GM19452 (cell line): Measurements from ENCODE around the gene GNG11.
A peak's percentile ranks its signal among the peaks of the same experiment; 100 is the strongest.
"Not testable (repeated sequence)": the region's sequence is repeated elsewhere in the genome, so short reads cannot be mapped to it uniquely, and the experiment has no call there.

Source experiments
- ATAC-seq: cut with Tn5 transposase; IDR thresholded peaks from one replicate; pipeline ENCODE4 v1.9.1; 2021; ENCODE audit not compliant: unreplicated experiment

Gene GNG11

DNA sequence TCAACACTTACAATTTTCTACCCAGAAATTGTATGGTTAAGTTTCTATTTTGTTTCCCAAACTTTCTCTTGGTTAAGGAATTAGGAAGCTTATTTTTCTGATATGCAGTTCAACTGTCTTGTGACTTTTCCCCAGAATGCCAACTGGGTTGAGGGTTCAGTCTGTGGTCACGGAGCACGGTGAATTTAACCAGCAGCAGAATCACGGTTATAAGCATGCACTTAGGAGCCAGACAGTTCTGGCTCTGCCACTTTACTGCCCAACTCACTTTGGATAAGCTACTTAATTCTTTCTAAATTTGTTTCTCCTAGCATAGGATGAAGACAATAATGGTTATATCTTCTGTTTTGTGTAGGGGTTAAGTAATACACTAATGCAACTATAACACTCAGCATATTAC, 10.3 kb upstream of the GNG11 start:
- ATAC-seq, result not testable (repeated sequence)

DNA sequence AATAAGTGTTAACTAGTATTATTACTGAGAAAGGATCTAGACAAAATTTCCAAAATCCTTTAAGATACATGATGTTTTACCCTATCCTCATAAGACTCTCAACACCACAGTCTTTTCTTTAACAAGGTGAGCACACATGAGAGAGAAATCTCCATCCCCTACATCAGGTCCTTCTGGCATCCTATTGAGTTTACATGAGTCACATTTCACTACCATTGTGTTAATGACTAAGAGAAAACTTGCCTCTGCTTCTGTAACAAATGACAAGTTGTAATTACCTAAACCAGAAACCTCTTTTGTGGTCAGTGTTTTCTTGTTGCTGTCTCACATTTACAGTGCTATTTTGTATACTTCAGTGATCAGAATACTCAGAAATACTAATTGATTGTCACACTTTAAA, 9.9 kb upstream of the GNG11 start:
- ATAC-seq, result not testable (repeated sequence)

DNA sequence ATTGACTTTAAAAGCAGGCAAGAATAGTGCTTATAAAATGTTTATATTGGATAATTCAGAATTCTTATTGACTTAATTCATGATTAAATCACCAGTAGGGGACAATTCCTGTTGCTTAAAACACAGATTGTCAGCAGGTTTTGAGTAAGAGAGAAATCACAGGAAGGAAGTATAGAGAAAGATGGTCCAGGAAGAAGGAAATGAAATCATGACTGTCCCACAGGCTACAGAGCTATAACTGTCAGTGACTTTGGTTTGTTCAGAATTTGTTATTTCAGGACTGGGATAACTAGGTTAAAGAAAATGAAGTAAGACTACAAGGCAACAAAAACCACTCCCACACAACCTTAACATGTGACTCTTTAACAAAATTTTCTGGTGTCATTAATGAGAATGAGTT, 8.3 kb upstream of the GNG11 start:
- ATAC-seq, result no peak

DNA sequence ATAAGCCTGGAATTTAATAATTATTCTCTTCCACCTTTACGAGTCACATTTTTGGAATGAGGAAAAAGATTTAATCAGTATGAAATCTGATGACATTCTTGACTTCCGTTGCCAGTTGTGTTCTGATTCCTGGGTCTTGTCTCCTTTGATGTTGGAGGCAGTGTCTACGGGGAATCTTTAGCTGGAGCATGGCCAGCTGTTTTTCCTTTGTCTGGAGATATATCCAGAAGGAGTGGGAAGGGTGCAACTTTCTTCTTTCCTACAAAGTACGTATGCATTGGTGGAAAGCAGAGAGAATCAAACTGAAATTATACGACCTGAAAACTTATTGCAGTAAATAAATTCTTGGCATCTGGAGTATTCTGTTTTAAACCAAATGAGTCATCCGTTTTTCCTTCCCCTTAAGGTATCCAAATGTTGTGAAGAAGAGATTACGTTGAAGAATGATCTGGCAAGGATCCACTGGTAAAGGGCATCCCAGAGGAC, 6.9 kb upstream of the GNG11 start:
- ATAC-seq, result no peak

DNA sequence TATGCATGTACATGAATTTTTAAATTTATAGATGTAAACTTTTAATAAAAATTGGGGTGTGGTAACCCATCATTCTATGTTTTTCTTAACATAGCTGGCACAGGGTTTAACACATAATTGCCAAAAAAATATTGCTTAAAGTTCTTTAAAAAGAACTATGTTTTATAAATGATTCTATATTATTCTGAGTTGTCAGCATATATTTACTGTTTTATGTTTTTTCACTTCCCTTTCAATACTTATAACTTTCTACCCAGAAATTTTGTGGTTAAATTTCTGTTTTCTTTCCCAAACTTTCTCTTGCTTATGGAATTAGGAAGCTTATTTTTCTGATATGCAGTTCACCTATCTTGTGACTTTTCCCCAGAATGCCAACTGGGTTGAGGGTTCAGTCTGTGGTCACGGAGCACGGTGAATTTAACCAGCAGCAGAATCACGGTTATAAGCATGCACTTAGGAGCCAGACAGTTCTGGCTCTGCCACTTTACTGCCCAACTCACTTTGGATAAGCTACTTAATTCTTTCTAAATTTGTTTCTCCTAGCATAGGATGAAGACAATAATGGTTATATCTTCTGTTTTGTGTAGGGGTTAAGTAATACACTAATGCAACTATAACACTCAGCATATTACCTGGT, 6.2 kb upstream of the GNG11 start:
- peak; percentile 14 for ATAC-seq

DNA sequence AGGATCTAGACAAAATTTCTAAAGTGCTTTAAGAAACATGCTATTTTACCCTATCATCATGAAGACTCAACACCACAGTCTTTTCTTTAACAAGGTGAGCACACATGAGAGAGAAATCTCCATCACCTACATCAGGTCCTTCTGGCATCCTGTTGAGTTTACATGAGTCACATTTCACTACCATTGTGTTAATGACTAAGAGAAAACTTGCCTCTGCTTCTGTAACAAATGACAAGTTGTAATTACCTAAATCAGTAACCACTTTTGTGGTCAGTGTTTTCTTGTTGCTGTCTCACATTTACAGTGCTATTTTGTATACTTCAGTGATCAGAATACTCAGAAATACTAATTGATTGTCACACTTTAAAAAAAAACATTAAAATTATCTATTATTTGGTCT, 5.6 kb upstream of the GNG11 start:
- peak; percentile 89 for ATAC-seq

DNA sequence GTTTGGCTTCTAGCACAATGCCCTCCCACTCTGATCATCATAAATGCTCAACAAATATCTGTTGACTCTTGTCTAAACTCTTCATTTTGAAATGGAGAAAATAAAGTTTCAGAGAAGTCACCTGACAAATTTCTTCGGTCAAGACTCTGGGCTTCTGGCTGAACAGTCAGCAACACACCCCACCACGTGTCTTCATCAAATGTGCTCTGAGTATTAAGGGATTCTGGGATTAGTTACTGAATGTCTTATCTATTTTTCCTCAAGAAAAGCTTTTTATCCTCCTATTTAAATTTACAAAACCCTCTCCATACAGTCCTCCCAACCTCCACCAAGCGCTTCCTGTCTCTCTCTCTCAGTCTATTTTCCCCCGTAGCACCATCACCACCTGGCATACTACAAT, 5.2 kb upstream of the GNG11 start:
- not testable (repeated sequence) for ATAC-seq

DNA sequence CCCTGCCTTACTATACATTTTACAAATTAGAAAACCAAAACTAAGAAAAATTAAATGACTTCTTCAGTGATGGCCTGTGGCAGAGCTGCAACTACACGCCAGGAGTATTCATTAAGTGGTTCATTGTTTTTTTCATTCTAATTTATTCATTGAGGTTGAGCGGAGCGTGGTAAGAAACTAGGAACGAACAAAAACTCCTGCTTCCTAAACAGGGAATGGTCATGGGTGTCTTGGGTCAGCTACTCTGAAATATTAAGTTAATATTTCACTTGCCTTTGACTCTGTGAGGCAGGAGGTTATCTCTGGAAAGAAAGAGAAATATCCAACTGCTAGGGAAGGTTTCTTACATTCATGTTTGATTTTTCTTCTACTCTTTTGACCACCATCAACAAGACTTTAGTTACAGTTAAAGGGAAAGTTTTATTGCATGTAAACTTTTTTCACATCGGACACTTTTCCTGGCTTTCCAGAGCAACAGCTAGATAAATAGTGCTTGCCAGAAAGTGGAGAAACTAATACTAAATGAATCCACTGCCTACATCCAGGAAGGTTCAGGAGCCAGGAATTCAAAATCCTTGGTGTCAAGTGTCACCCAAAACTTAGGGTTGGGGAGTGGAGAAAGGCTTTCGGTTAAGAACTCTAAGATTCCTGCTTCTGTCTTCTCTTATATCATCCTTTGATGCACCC, 896 bp upstream of the GNG11 start:
- ATAC-seq, result no peak

DNA sequence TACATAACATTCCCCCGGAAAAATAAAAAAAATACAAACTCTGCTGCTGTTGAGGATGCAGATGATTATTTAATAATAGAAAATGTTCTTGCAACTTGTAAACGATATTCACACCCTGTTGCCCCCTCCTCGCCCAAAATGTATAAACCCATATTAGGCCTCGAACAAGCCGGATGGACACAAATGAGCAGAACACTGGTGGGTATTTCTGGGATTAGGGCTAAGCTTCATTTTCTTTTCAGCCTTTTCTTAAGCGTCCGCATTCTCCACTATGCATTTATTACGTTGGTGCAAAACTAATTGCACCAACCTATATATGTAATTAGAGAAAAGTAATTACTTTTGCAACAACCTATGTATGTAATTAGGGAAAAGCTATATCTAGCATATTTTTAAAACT, 349 bp upstream of the GNG11 start:
- ATAC-seq, result no peak

DNA sequence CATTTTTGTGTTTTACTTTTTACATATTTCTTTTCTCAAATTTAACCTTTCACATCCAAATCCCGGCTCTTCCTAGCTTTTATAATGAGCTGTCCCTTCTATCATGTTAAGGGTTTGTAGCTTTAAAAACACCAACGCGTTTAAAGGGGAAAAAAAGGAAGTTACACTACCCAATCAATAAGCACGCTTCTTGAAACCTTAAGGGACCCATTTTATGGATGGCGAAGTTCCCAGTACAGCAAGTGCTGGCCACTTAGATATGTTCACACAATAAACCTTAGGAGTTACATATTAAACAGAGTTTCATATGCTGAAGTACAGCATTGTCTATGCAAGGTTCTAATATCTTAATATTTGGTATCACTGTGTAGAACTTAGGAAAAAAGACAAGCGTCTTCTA, 1.8 kb downstream of the GNG11 start:
- ATAC-seq, result no peak

DNA sequence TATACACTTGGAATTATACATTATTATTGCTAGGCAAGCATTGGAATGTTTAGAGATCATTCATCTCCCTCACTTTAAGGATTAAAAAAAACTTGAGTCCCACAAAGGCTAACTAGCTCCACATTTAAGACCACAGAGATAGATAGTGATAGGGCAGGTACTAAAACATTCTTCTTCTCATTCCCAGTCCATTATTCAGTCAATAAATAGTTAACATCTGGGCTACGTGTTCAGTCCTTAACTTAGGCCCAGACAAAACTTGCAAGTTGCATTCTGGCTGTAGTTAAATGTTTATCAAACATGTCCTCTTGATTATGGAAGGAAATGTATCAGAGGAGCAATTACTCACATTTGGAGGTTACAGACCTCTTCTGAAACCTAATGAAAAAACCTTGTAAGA, 2.4 kb downstream of the GNG11 start:
- ATAC-seq, result no peak

DNA sequence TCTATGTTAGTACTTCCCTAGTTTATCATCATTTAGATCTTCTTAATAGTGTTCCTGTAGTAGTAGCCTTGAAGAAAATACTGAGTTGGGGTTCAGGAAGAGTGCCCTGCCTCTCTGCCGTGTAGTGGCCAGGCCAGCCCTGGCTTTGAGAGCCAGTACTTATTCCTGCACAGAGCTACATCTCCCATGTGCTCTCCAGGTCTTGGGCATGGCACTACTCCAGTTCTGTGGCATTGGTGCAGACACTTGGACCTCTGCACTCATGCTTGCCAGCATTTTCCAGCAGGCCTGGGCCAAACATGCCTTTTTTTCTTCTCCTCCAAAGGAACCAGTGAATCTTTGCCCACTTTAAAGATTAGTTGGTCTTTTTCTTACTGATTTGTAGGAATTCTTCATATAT, 5.3 kb downstream of the GNG11 start:
- no peak for ATAC-seq

DNA sequence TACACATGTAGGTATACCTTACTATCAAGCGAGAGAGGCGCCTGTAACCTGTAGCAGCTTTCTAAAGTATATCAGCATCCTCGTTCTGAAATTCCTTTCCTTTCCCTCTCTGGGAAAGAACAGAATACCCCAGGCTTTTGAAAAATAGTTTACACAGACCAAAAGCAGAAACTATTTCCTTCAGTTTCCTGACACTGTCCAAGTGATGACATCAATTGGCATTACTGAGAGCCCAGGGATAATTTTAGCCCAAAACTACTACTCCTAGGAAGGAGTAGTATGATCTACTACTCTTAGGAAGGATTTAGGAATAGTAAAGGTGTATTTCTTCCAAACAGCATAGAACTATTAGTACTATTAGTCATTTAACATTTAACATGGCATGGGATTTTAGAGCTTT, 6.0 kb downstream of the GNG11 start:
- ATAC-seq, result no peak

DNA sequence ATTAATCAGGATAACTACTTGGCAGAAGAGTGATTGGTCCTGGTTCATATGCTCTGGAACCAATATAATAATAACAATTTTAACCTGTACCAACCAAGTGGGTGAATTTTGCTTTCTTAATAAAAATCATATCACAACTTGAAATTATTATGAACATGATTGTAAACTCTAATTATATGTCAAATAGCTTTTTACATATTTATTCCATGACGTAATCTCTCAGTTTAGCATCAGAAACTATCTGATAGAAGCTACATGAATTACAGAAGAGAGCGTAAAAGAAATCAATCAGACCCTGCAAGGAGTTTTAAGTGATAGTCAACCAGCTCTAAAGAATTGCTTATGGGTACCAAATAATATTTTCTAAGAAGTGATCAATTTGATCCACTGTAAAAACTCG, 10.1 kb downstream of the GNG11 start:
- ATAC-seq, result no peak

DNA sequence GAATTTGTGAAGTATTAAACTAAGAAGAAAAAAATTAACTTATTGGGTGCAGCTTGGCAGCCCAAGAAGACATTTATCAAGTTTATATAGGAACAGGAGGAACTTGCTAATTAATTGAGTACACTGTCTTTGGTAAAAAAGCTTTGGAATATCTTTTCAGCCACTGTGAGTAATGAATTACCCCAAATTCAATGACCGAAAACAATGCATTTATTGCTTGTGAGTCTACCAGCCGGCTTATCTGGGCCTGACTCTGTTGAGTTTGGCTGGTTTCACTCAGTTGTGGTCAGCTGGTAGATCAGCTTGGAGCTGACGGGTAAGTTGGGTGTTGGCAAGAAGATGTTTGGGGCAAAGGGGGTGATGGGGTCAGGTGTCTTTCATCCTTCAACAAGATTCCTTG, 11.6 kb downstream of the GNG11 start:
- ATAC-seq, result no peak

DNA sequence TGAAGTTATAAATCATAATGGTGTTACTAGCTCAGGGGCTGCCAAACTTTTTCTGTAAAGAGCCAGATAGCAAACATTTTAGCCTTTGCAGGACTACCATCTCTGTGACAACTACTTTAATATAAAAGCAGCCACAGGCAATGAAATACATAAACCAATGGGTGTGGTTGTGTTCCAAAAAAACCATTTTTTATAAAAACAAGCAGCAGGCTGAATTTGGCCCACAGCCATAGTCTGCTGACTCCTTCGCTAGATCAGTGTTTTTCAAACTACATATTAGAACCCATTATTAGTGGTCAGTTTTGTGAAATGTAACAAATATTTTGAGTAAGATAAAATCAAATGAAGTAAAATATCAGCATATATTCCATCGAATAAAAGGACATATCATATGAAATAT, 13.6 kb downstream of the GNG11 start:
- ATAC-seq, result no peak

DNA sequence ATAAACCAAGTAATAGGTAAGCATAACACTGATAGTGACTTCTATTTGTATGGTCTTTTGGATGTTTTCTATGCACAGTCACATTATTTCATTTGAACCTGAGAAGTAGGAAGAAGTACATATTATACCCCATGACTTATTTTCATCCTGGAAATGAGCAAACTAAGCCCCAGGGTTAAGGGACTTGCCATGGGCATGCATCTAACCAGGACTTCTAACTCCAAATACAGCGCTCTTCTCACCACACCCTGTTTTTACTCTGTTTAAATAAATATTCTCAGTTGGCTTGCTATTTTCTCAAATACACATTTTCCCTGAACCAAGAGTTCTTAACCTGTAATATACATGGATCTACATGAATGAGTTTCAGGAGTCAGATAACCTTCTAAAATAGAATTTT, 16.3 kb downstream of the GNG11 start:
- no peak for ATAC-seq

DNA sequence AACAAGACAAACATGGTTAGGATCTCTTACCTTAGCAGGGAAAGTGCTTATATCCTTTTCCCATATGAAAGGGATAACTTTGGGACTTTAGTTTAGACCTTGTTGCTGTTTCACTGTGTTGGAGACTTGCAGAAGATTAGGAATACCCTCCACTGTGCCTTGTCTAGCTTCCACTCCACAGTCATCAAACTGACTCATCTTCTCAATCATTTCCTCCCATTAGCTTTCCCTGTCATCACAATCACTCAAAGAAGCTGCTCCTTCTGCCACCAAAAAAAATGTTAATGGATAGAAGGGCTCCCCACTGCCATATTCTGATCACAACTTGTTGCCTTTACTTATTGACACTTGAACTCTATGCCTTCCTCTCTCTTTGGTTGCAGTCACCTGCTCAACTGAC, 16.8 kb downstream of the GNG11 start:
- no peak for ATAC-seq

DNA sequence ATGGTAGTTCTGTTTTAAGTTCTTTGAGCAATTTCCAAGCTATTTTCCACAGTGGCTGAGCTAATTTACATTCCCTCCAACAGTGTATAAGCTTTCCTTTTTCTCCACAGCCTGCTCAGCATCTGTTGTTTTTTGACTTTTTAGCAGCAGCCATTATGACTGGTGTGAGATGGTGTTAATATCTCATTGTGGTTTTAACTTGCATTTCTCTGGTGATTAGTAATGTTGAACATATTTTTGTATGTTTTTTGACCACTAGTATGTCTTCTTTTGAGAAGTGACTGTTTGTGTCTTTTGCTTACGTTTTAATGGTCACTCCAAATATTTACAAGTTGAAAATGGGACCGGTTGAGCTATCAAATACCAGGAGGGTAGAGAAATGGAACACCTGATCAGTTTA, 20.4 kb downstream of the GNG11 start:
- ATAC-seq, result no peak

DNA sequence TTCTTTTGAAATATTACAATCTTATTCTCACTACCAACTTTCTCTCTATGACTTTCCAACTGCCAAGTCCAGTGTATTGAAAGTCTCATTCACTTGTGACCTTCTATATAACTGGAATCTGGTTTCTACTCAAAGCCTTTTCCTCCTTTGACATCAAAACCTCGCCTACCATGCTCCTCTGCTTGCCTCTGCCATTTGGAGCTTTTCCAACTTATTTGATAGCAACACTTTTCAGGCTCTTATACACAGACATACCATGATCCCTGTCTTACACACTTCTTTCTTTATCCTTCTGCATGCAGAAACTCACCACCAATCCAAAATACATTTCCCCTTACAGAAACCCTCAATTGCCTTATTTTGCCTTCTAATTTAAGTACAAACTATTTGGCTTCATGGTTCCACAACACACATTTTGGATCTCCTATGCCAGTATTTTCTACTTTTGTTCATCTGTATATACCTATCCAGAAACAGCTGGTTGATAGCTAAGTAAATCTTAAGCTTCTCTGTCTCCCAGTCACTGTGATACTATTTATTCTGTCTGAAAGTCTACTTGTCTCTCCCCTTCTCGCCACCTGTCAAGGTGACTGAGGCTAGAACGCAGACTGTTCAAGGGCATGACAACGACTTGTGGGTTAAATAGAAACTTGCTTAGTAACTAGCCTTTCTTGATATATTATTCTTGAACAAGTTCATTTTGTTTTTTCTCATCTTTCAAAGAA, 22.4 kb downstream of the GNG11 start:
- ATAC-seq, result no peak

DNA sequence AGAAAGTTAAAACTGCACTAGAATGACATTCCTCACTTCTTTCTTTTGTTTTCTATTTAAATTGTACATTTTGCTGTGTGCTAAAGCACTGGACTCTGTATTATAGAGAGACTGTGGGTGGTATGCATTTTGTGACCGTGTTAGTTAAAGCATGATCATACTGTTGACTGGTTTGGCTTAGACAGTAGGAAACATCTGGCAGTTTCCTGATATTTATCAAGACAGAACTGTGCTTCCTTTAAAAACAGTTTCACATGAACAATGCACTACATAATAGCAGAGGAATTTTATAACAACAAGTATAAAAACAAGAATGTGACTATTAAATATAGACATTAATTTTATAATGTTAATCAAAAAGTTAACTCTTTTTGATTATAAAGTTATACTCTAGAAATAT, 23.1 kb downstream of the GNG11 start:
- ATAC-seq, result no peak

DNA sequence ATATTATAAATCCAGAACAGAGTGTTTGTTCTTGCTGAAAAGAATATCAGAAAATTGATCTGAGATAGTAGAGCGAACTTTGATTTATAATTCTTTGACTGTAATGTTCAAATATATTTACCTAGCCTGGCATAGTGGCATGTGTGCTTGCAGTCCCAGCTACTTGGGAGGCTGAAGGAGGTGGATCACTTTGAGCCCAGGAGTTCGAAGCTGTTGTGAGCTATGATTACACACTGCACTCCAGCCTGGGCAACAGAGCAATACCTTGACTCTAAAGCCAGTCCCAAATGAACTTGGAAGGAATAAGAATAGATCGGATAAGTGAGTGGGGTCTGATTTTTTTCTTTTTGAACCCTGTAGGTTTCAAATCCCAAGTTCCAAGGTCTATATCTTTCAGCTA, 23.5 kb downstream of the GNG11 start:
- no peak for ATAC-seq
